Karpas-422 (cell line): ENCODE measurements around the gene ICAM4. TPM values are rescaled to one million over a fixed set of nuclear protein-coding genes. Genes with fewer than 3 reads are reported as not detected.

ENCODE experiments used
- DNase-seq: peaks from one replicate; pipeline ENCODE4 v3.0.0-alpha.2; 2015
- H2AFZ ChIP-seq: fragments of 200-600 bp; sonication (generic); 2 replicates; pipeline ENCODE4 v1.6.1; 2014; ENCODE audit warnings: antibody characterized with exemption, low read length, mixed read lengths
- H3K27ac ChIP-seq: fragments of 200-600 bp; sonication (generic); 2 replicates; pipeline ENCODE4 v1.5.1; 2014; ENCODE audit warnings: mild to moderate bottlenecking, low read length, moderate library complexity
- H3K27me3 ChIP-seq: fragments of 200-600 bp; sonication (generic); 2 replicates; pipeline ENCODE4 v1.6.1; 2014; ENCODE audit warnings: low read length, mixed read lengths
- H3K36me3 ChIP-seq: fragments of 200-600 bp; sonication (generic); 2 replicates; pipeline ENCODE4 v1.6.1; 2014; ENCODE audit warnings: low read length, mixed read lengths; ENCODE audit not compliant: insufficient read depth
- H3K4me1 ChIP-seq: fragments of 200-600 bp; sonication (generic); 2 replicates; pipeline ENCODE4 v1.6.1; 2014; ENCODE audit warnings: mild to moderate bottlenecking, low read length, mixed read lengths
- H3K4me2 ChIP-seq: fragments of 200-600 bp; sonication (generic); 2 replicates; pipeline ENCODE4 v1.6.1; 2014; ENCODE audit warnings: low read length, low read depth, mild to moderate bottlenecking; ENCODE audit not compliant: poor library complexity, severe bottlenecking
- H3K4me3 ChIP-seq: fragments of 200-600 bp; sonication (generic); 2 replicates; pipeline ENCODE4 v1.5.1; 2014; ENCODE audit warnings: mild to moderate bottlenecking, antibody characterized with exemption, low read length, mixed read lengths
- H3K79me2 ChIP-seq: fragments of 200-600 bp; sonication (generic); 2 replicates; pipeline ENCODE4 v1.6.1; 2014; ENCODE audit warnings: mild to moderate bottlenecking, low read length, mixed read lengths
- H3K9ac ChIP-seq: fragments of 200-600 bp; sonication (generic); 2 replicates; pipeline ENCODE4 v1.6.0; 2014; ENCODE audit warnings: low read length
- H3K9me2 ChIP-seq: fragments of 200-600 bp; sonication (generic), shearing (Covaris generic); replicated peaks from 2 replicates; pipeline ENCODE4 v1.6.0; 2014; ENCODE audit warnings: mild to moderate bottlenecking, low read length, moderate library complexity; ENCODE audit not compliant: insufficient read depth
- H3K9me3 ChIP-seq: fragments of 300-700, 200-600 bp; sonication (generic); 2 replicates; pipeline ENCODE4 v1.6.1; 2014; ENCODE audit warnings: low read length, mixed read lengths
- H4K20me1 ChIP-seq: fragments of 200-600 bp; sonication (generic); 2 replicates; pipeline ENCODE4 v1.6.1; 2014; ENCODE audit warnings: mild to moderate bottlenecking, antibody characterized with exemption, low read length, low read depth; ENCODE audit not compliant: insufficient read depth
- total RNA-seq: library from RNA; depleted of rRNA; stranded (reverse); fragments of >200 nt; shearing (Covaris generic); gene quantifications from 2 replicates; pipeline ENCODE4 v1.2.3, GENCODE V29; 2014; ENCODE audit warnings: low replicate concordance

Gene ICAM4
- total RNA-seq, 1 experiment from 2014 or later, result not detected

- peak within 1 kb of the TSS; percentile 92 for H3K4me3 ChIP-seq
Measured at GRCh38 chr19:10251792-10252694, 34.7 kb upstream of the ICAM4 start, which contains the start of gene MRPL4. TSS of gene MRPL4 (plus strand) at chr19:10252214. CDS start at chr19:10252254, 40 bp downstream.

GRCh38 chr19:10252707-10253106, 34.0 kb upstream of the ICAM4 start:
- H3K9ac ChIP-seq, result peak overlapping the region; percentile 93
- H3K27me3 ChIP-seq, result no peaks in the 10 kb centered on the region
- H2AFZ ChIP-seq, result no peak overlapping the region
- peaks cover 21% of the 10 kb centered on the region for H3K79me2 ChIP-seq
- H3K36me3 ChIP-seq, result peaks cover 20% of the 10 kb centered on the region; the same call in 1 of the 2 replicates
- peaks cover 9% of the 10 kb centered on the region; the same call in 1 of the 2 replicates for H4K20me1 ChIP-seq
- peak overlapping the region; percentile 92 for H3K4me3 ChIP-seq
- peaks cover 22% of the 10 kb centered on the region for H3K4me1 ChIP-seq
- H3K9me3 ChIP-seq, result no peaks in the 10 kb centered on the region
- H3K27ac ChIP-seq, result peak overlapping the region; percentile 23; the same call in 1 of the 2 replicates
- DNase-seq, result no peak
- H3K9me2 ChIP-seq, result no peaks in the 10 kb centered on the region
- peak overlapping the region; percentile 96 for H3K4me2 ChIP-seq

More at GRCh38 chr19:10251792-10252694, 34.7 kb upstream of the ICAM4 start, which contains the start of gene MRPL4:
- Histone ChIP-seq H3K4me2 (peak within 1 kb of the TSS; percentile 96), H3K9ac (peak within 1 kb of the TSS; percentile 93), H3K79me2 (peaks cover 21% of the 10 kb centered on the region), H4K20me1 (peaks cover 9% of the 10 kb centered on the region; the same call in 1 of the 2 replicates), H3K9me3 (no peaks in the 10 kb centered on the region), H3K36me3 (peaks cover 15% of the 10 kb centered on the region; the same call in 1 of the 2 replicates), H3K27me3 (no peaks in the 10 kb centered on the region), H3K9me2 (no peaks in the 10 kb centered on the region), H3K27ac (peak within 1 kb of the TSS; percentile 23; the same call in 1 of the 2 replicates), H3K4me1 (peaks cover 24% of the 10 kb centered on the region), H2AFZ (peak within 1 kb of the TSS; percentile 98; the same call in 1 of the 2 replicates)
- DNase-seq, result peak; percentile 99

- Histone ChIP-seq H3K79me2 (peaks cover 21% of the 10 kb centered on the region), H3K4me2 (no peak overlapping the region), H4K20me1 (peaks cover 9% of the 10 kb centered on the region; the same call in 1 of the 2 replicates), H3K9me2 (no peaks in the 10 kb centered on the region), H2AFZ (no peak overlapping the region), H3K36me3 (peaks cover 33% of the 10 kb centered on the region), H3K4me3 (no peak overlapping the region), H3K4me1 (peaks cover 10% of the 10 kb centered on the region), H3K27ac (no peak overlapping the region), H3K9me3 (no peaks in the 10 kb centered on the region), H3K9ac (no peak overlapping the region), H3K27me3 (no peaks in the 10 kb centered on the region)
- DNase-seq, result no peak
Measured at GRCh38 chr19:10254244-10254643, 32.5 kb upstream of the ICAM4 start.

GRCh38 chr19:10255358-10255757, 31.4 kb upstream of the ICAM4 start:
- no peaks in the 10 kb centered on the region for H3K27me3 ChIP-seq
- no peaks in the 10 kb centered on the region for H3K9me3 ChIP-seq
- H3K27ac ChIP-seq, result no peak overlapping the region
- H3K4me3 ChIP-seq, result no peak overlapping the region
- H2AFZ ChIP-seq, result no peak overlapping the region
- H3K4me1 ChIP-seq, result peaks cover 10% of the 10 kb centered on the region
- H3K4me2 ChIP-seq, result no peak overlapping the region
- peaks cover 33% of the 10 kb centered on the region for H3K36me3 ChIP-seq
- H3K9ac ChIP-seq, result no peak overlapping the region
- no peaks in the 10 kb centered on the region for H3K9me2 ChIP-seq
- peaks cover 9% of the 10 kb centered on the region; the same call in 1 of the 2 replicates for H4K20me1 ChIP-seq
- DNase-seq, result no peak
- peaks cover 21% of the 10 kb centered on the region for H3K79me2 ChIP-seq

- DNase-seq, result no peak
- Histone ChIP-seq H3K36me3 (peaks cover 33% of the 10 kb centered on the region), H3K27me3 (no peaks in the 10 kb centered on the region), H3K27ac (no peak overlapping the region), H3K4me1 (peaks cover 10% of the 10 kb centered on the region), H3K4me3 (no peak overlapping the region), H3K9me2 (no peaks in the 10 kb centered on the region), H3K4me2 (no peak overlapping the region), H3K9me3 (no peaks in the 10 kb centered on the region), H3K9ac (no peak overlapping the region), H4K20me1 (peaks cover 9% of the 10 kb centered on the region; the same call in 1 of the 2 replicates), H2AFZ (no peak overlapping the region), H3K79me2 (peaks cover 21% of the 10 kb centered on the region)
Measured at GRCh38 chr19:10256551-10256950, 30.2 kb upstream of the ICAM4 start.

- H3K4me1 ChIP-seq, result peaks cover 10% of the 10 kb centered on the region
- H3K9me3 ChIP-seq, result no peaks in the 10 kb centered on the region
- H3K4me2 ChIP-seq, result no peak overlapping the region
- H3K27ac ChIP-seq, result no peak overlapping the region
- no peaks in the 10 kb centered on the region for H3K27me3 ChIP-seq
- DNase-seq, result peak; percentile 40
- H2AFZ ChIP-seq, result no peak overlapping the region
- H3K9ac ChIP-seq, result no peak overlapping the region
- peaks cover 20% of the 10 kb centered on the region for H3K79me2 ChIP-seq
- peaks cover 33% of the 10 kb centered on the region for H3K36me3 ChIP-seq
- peaks cover 9% of the 10 kb centered on the region; the same call in 1 of the 2 replicates for H4K20me1 ChIP-seq
- no peaks in the 10 kb centered on the region for H3K9me2 ChIP-seq
- H3K4me3 ChIP-seq, result no peak overlapping the region
Measured at GRCh38 chr19:10256970-10257615, 29.7 kb upstream of the ICAM4 start.

- DNase-seq, result peak; percentile 27
- Histone ChIP-seq H3K4me2 (no peak overlapping the region), H3K27me3 (no peaks in the 10 kb centered on the region), H3K79me2 (peaks cover 10% of the 10 kb centered on the region), H3K9me2 (no peaks in the 10 kb centered on the region), H3K9me3 (no peaks in the 10 kb centered on the region), H3K9ac (no peak overlapping the region), H3K27ac (no peak overlapping the region), H2AFZ (no peak overlapping the region), H3K4me3 (no peak overlapping the region), H3K36me3 (peaks cover 33% of the 10 kb centered on the region), H3K4me1 (peaks cover 6% of the 10 kb centered on the region; the same call in 1 of the 2 replicates), H4K20me1 (peaks cover 6% of the 10 kb centered on the region; the same call in 1 of the 2 replicates)
Measured at GRCh38 chr19:10258080-10258710, 28.6 kb upstream of the ICAM4 start.
